ENCODE results near the gene CIAO2A.

CIAO2A gene

DNA sequence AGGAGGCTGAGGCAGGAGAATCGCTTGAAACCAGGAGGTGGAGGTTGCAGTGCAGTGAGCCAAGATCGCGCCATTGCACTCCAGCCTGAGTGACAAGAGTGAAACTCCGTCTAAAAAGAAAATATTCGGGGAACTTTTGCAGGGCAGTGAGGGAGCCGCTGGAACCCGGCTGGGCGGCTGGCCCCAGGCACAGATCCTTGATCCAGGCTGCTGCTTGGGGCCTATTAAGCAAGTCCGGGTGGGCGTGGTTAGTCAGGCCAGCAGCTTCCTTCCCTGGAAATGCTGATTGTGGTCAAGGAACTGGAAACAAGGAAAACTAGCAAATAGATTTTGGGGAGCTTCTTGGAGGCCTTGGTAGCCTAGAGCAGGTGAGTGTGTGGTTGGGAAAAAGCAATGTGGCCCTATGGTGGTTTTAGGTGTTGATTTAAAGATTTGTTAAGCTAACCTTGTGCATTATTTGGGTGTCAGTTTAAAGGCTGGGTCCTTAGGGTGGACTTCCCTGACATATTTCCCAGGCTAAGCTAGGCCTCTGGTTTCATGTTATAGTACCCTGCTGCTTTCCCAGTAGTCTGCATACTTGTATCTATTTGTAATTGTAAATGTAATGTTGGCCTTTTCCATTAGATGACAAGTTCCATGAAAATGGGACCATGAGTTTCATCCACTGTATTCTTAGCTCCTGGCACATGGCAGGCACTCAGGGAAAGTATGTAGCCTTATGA lies 40.1 kb upstream of the CIAO2A start:
- no peak overlapping the region for H3K27ac ChIP-seq
- TF ChIP-seq, protein P1, sequence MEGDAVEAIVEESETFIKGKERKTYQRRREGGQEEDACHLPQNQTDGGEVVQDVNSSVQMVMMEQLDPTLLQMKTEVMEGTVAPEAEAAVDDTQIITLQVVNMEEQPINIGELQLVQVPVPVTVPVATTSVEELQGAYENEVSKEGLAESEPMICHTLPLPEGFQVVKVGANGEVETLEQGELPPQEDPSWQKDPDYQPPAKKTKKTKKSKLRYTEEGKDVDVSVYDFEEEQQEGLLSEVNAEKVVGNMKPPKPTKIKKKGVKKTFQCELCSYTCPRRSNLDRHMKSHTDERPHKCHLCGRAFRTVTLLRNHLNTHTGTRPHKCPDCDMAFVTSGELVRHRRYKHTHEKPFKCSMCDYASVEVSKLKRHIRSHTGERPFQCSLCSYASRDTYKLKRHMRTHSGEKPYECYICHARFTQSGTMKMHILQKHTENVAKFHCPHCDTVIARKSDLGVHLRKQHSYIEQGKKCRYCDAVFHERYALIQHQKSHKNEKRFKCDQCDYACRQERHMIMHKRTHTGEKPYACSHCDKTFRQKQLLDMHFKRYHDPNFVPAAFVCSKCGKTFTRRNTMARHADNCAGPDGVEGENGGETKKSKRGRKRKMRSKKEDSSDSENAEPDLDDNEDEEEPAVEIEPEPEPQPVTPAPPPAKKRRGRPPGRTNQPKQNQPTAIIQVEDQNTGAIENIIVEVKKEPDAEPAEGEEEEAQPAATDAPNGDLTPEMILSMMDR (conservative IDR thresholded peaks at IDR 0.05), result no peak

DNA sequence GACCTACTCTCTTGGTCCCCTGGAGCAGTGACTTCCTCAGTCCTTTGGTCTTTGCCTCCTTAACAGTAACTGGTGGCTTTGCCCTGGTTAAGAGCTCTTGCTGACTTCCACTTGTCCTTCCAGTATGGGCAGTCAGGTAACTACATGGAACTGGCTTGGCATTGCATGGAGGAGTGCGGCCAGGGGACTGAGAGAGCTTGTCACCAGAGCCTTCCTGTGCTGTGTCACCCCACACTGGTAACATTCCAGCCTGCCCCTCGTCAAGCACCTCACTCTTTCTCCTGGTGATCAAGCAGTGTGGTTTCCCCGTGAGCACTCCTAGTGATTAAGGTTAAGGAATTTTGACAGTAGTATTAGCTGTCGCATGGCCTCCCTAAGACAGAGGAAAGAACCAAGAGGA lies 38.6 kb upstream of the CIAO2A start:
- TF ChIP-seq, protein P1 (conservative IDR thresholded peaks at IDR 0.05), result no peak
- no peak overlapping the region for H3K27ac ChIP-seq

GRCh38 chr15:64131547-64131946 lies 37.9 kb upstream of the CIAO2A start:
- no peak overlapping the region for H3K27ac ChIP-seq
- TF ChIP-seq, protein P1 (conservative IDR thresholded peaks at IDR 0.05), result no peak

GRCh38 chr15:64130159-64130558 lies 36.5 kb upstream of the CIAO2A start:
- no peak overlapping the region for H3K27ac ChIP-seq
- TF ChIP-seq, protein P1 (conservative IDR thresholded peaks at IDR 0.05), result no peak

DNA sequence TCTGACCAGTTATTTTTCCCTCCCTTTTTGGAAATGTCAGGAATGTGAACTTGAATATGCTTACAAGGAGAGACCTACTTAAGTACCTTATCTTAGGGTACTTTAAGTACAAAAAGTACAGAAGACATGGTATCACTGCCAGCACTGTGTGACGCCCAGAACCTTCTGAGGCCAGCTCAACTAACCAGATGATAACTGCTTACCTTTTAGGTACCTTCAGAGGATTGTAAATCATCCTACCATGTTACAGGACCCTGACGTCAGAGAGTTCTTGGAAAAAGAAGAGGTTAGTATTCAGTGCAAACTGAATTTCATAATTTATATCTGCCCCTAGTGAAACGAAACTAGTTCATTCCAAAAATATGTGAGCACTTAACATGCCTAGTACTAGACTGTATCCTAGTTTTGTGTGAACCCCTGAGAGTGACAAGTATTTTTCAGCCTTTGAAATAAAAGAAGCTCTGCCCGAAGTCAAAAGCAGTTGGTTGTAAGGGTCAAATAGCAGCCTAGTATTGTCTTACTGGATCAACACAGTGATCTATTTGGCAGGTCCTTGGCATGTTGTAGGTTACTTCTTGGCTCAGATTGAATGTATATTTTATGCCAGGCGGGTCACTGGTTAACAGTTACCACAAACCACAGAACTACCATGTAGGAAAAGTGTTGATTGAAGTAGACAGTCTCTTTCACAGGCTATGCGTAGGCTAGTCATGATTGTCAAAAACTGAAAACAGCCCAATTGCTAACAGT lies 34.1 kb upstream of the CIAO2A start:
- H3K27ac ChIP-seq, result no peak overlapping the region
- TF ChIP-seq, protein P1 (conservative IDR thresholded peaks at IDR 0.05), result no peak

GRCh38 chr15:64125978-64126377 lies 32.3 kb upstream of the CIAO2A start:
- TF ChIP-seq, protein P1 (conservative IDR thresholded peaks at IDR 0.05), result no peak
- H3K27ac ChIP-seq, result no peak overlapping the region

- TF ChIP-seq, protein P1 (conservative IDR thresholded peaks at IDR 0.05), result no peak
- H3K27ac ChIP-seq, result no peak overlapping the region
Measured at GRCh38 chr15:64122936-64123351, 29.3 kb upstream of the CIAO2A start.

Measured in VCaP (cell line).